Epithelial cell of esophagus (primary cell): Measurements from ENCODE around the gene KIAA0930.

Experiments
- DNase-seq: peaks from one replicate; pipeline ENCODE4 v3.0.0; 2010; ENCODE audit warnings: low read depth
- H3K4me3 ChIP-seq: 2 replicates; pipeline ENCODE4 v1.5.1; 2011; ENCODE audit warnings: mild to moderate bottlenecking, low read length, control low read depth
- TF ChIP-seq, protein P1 (sequence below): IDR thresholded peaks from 2 replicates; pipeline ENCODE4 v1.5.1; 2011; ENCODE audit warnings: low read depth, mild to moderate bottlenecking, low read length, control low read depth, inconsistent platforms; ENCODE audit not compliant: insufficient read depth; ENCODE audit errors: missing control alignments

The KIAA0930 gene

DNA sequence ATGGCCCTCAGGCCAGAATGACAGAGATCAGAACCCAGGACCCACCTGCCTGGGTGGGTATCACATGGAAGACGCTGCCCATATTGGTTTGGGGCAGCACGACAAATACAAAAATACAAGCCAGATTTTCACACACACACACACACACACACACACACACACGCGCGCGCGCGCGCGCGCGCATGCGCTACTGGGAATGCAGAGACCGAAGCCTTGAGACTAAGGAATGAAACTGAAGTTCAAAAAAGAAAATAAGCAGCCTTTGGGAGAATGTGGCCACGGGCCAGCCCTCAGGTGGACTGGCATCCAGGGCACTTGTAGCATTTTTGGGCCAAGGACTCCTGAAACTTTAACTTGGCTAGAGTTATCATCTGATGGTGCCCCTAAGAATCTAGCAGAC is 98.3 kb downstream of the KIAA0930 start:
- no peak overlapping the region for H3K4me3 ChIP-seq
- TF ChIP-seq, protein P1, sequence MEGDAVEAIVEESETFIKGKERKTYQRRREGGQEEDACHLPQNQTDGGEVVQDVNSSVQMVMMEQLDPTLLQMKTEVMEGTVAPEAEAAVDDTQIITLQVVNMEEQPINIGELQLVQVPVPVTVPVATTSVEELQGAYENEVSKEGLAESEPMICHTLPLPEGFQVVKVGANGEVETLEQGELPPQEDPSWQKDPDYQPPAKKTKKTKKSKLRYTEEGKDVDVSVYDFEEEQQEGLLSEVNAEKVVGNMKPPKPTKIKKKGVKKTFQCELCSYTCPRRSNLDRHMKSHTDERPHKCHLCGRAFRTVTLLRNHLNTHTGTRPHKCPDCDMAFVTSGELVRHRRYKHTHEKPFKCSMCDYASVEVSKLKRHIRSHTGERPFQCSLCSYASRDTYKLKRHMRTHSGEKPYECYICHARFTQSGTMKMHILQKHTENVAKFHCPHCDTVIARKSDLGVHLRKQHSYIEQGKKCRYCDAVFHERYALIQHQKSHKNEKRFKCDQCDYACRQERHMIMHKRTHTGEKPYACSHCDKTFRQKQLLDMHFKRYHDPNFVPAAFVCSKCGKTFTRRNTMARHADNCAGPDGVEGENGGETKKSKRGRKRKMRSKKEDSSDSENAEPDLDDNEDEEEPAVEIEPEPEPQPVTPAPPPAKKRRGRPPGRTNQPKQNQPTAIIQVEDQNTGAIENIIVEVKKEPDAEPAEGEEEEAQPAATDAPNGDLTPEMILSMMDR = no peak
- no peak for DNase-seq
